SK-N-SH treated with all-trans-retinoic acid at 6 μM for 48 hours (cell line): ENCODE data around the gene GMCL1.

Source experiments
- ATAC-seq: fragments of 200-7000 bp; cut with Tn5 transposase; 3 replicates; pipeline ENCODE4 v1.9.1; 2020; ENCODE audit warnings: mild to moderate bottlenecking, moderate library complexity
- ARNTL ChIP-seq: fragments of 450-650 bp; formaldehyde crosslinking; IDR thresholded peaks from 2 replicates; pipeline ENCODE4 v1.5.0; 2020; ENCODE audit warnings: low read depth, mild to moderate bottlenecking, moderate library complexity, borderline replicate concordance
- BACH2 ChIP-seq: fragments of 250-450 bp; sonication (Bioruptor Pico); IDR thresholded peaks from 2 replicates; pipeline ENCODE4 v1.9.0; 2021; ENCODE audit warnings: mild to moderate bottlenecking, borderline replicate concordance
- CSDC2 ChIP-seq: fragments of 250-450 bp; sonication (Bioruptor Pico); IDR thresholded peaks from 2 replicates; pipeline ENCODE4 v1.5.0; 2020; ENCODE audit warnings: mild to moderate bottlenecking, moderate library complexity
- ESRRG ChIP-seq: fragments of 250-450 bp; sonication (Bioruptor Pico); IDR thresholded peaks from 2 replicates; pipeline ENCODE4 v1.6.1; 2021; ENCODE audit warnings: mild to moderate bottlenecking
- ISL1 ChIP-seq: fragments of 250-450 bp; sonication (Bioruptor Pico); IDR thresholded peaks from 2 replicates; pipeline ENCODE4 v2.1.2; 2022; ENCODE audit warnings: mild to moderate bottlenecking, moderate library complexity
- OSR1 ChIP-seq: fragments of 250-450 bp; sonication (Bioruptor Pico); IDR thresholded peaks from 2 replicates; pipeline ENCODE4 v1.8.0; 2022; ENCODE audit warnings: moderate library complexity, mild to moderate bottlenecking, inconsistent platforms
- PPARA ChIP-seq: fragments of 250-450 bp; sonication (Bioruptor Pico); IDR thresholded peaks from 2 replicates; pipeline ENCODE4 v1.5.0; 2020; ENCODE audit warnings: mild to moderate bottlenecking, borderline replicate concordance
- RARB ChIP-seq: fragments of 250-450 bp; sonication (Bioruptor Pico); IDR thresholded peaks from 2 replicates; pipeline ENCODE4 v1.8.0; 2021; ENCODE audit warnings: mild to moderate bottlenecking, moderate library complexity
- TCF4 ChIP-seq: fragments of 250-450 bp; sonication (Bioruptor Pico); IDR thresholded peaks from 2 replicates; pipeline ENCODE4 v1.8.0; 2021; ENCODE audit warnings: mild to moderate bottlenecking, moderate library complexity, borderline replicate concordance
- TOX ChIP-seq: fragments of 250-450 bp; sonication (Bioruptor Pico); IDR thresholded peaks from 2 replicates; pipeline ENCODE4 v1.8.0; 2021; ENCODE audit warnings: mild to moderate bottlenecking, moderate library complexity, borderline replicate concordance
- ZC3H10 ChIP-seq: fragments of 250-450 bp; sonication (Bioruptor Pico); IDR thresholded peaks from 2 replicates; pipeline ENCODE4 v1.5.1; 2021; ENCODE audit warnings: mild to moderate bottlenecking, moderate library complexity
- ZFP30 ChIP-seq: fragments of 450-650 bp; formaldehyde crosslinking; IDR thresholded peaks from 2 replicates; pipeline ENCODE4 v1.5.0; 2022; ENCODE audit warnings: mild to moderate bottlenecking, moderate library complexity
- ZNF70 ChIP-seq: fragments of 450-650 bp; formaldehyde crosslinking; IDR thresholded peaks from 2 replicates; pipeline ENCODE4 v1.5.0; 2020; ENCODE audit warnings: mild to moderate bottlenecking, moderate library complexity
- ZNF8 ChIP-seq: fragments of 450-650 bp; formaldehyde crosslinking; IDR thresholded peaks from 2 replicates; pipeline ENCODE4 v1.5.0; 2020; ENCODE audit warnings: mild to moderate bottlenecking, moderate library complexity
- TF ChIP-seq, protein P1 (sequence below): fragments of 250-450 bp; sonication (Bioruptor Pico); IDR thresholded peaks from 2 replicates; pipeline ENCODE4 v1.5.0; 2020; ENCODE audit warnings: mild to moderate bottlenecking, moderate library complexity
- TF ChIP-seq, protein P2 (sequence below): fragments of 250-450 bp; sonication (Bioruptor Pico); IDR thresholded peaks from 2 replicates; pipeline ENCODE4 v1.5.1; 2020; ENCODE audit warnings: low read depth, mild to moderate bottlenecking, moderate library complexity

GMCL1 gene

DNA sequence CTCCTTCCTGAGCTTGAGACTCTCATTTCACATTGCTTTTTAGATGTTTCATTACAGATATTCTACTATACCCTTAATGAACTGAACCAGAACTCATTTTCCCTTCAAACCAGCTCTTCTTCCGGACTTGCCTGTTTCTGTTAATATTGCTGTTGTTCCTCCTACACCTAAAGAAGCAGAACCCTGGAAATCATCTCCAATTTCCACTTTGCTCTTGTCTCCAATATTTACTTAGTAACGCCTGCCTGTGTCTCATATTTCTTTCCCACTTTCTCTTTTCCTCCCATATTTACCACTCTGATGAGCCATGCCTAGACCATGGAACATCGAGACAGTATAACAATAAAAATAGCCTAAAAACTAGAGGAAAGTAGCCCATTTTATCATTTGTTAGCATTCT is 17.9 kb upstream of the GMCL1 start (continued):
- TF ChIP-seq, protein P1, sequence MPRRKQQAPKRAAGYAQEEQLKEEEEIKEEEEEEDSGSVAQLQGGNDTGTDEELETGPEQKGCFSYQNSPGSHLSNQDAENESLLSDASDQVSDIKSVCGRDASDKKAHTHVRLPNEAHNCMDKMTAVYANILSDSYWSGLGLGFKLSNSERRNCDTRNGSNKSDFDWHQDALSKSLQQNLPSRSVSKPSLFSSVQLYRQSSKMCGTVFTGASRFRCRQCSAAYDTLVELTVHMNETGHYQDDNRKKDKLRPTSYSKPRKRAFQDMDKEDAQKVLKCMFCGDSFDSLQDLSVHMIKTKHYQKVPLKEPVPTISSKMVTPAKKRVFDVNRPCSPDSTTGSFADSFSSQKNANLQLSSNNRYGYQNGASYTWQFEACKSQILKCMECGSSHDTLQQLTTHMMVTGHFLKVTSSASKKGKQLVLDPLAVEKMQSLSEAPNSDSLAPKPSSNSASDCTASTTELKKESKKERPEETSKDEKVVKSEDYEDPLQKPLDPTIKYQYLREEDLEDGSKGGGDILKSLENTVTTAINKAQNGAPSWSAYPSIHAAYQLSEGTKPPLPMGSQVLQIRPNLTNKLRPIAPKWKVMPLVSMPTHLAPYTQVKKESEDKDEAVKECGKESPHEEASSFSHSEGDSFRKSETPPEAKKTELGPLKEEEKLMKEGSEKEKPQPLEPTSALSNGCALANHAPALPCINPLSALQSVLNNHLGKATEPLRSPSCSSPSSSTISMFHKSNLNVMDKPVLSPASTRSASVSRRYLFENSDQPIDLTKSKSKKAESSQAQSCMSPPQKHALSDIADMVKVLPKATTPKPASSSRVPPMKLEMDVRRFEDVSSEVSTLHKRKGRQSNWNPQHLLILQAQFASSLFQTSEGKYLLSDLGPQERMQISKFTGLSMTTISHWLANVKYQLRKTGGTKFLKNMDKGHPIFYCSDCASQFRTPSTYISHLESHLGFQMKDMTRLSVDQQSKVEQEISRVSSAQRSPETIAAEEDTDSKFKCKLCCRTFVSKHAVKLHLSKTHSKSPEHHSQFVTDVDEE (CRISPR knock-in tag): no peak
- TF ChIP-seq, protein P2, sequence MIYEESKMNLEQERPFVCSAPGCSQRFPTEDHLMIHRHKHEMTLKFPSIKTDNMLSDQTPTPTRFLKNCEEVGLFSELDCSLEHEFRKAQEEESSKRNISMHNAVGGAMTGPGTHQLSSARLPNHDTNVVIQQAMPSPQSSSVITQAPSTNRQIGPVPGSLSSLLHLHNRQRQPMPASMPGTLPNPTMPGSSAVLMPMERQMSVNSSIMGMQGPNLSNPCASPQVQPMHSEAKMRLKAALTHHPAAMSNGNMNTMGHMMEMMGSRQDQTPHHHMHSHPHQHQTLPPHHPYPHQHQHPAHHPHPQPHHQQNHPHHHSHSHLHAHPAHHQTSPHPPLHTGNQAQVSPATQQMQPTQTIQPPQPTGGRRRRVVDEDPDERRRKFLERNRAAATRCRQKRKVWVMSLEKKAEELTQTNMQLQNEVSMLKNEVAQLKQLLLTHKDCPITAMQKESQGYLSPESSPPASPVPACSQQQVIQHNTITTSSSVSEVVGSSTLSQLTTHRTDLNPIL: no peak
- no peak for TF ChIP-seq ESRRG
- TF ChIP-seq OSR1: no peak
- no peak for TF ChIP-seq ARNTL (CRISPR knock-in tag)

DNA sequence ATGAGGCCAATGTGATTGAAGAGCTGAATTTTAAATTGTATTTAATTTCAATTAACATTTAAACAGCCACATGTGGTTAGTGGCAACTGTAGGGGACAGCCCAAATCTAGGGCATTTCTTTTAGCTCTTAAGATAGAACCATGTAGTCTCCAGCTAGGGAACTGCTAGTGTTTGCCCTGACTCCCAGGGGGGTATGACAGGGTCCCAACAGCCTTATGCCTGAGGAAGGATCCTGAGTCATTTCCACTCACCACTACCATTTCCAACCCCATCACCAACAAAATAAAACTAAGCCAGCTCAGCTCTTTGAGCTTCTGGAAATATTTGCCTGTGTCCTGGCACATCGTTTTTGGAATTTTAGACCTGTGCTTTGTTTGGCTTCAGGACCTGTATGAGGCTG is 13.7 kb upstream of the GMCL1 start:
- no peak for ATAC-seq
- TF ChIP-seq, protein P1 (CRISPR knock-in tag): no peak
- TF ChIP-seq ZNF8 (CRISPR knock-in tag) (no peak), ARNTL (CRISPR knock-in tag) (no peak), TOX (CRISPR knock-in tag) (no peak), CSDC2 (CRISPR knock-in tag) (no peak), BACH2 (CRISPR knock-in tag) (no peak), ZC3H10 (CRISPR knock-in tag) (no peak), ISL1 (CRISPR knock-in tag) (no peak)
- TF ChIP-seq, all 23 proteins: peak for 0

DNA sequence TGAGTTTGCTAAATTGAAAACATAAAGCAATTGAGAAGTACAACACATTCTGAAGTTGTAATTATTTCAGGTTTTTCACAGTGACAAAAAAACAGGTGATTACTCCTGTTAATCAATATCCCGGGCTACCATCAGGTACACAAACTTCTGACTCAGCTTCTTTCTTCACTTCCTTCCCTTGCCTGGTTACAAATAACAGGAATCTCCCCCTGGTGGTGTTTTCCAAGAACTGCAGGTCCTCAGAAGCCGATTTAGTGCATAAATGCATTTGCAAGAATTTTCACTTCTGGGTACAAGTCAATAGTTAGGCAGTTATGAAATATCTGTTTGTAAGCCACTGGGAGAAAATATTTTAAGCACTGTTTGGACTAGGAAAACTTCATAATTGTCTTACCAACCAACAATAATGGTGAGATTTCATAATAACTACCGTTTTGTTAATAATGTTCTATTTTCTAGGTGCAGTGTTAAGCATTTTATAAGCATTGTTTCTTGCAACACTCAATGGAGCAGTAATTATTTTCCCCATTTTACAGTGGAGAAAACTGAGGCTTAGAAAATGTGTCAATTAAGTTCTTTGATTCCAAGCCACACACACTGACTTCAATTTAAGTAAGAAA is 12.4 kb upstream of the GMCL1 start:
- peak; percentile 78 for ATAC-seq
- TF ChIP-seq PPARA (CRISPR knock-in tag): no peak
- no peak for TF ChIP-seq ZC3H10 (CRISPR knock-in tag)
- TF ChIP-seq, protein P1 (CRISPR knock-in tag): no peak
- no peak for TF ChIP-seq ARNTL (CRISPR knock-in tag)
- TF ChIP-seq TOX (CRISPR knock-in tag): no peak

DNA sequence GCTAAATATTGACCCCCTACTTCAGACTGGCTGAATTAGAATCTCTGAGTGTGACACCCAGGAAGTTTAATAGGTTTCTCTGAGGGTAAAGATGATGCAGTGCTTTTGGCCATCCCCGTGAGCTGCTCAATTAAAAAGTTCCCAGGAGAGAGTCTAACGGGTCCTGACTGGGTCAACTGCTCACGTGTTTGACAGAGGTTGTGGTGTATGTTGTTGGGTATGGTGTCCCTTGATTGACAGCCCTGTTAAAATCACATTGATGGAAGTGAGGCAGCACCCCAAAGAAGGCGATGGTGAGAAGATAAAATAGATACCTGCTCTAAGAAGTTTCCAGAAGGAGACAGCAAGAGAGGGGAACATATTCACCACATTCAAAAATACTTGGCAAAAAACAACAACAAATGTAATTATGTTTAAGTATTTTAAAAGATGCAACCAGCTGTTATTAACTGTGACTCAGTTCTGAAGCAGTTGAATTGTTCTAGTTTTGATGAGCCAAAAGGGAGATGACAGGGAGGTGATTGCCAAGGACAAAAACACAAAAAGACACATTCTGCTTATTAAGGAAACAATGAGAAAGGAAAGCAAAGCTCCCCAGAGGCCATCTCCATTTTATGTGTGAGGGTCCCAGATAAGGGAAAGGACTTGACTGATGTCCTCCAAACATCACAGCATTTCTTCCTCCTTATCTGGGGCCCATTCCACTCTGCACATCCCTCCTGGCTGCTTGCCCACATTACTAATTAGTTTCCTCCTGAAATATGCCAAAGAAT is 11.5 kb upstream of the GMCL1 start:
- no peak for ATAC-seq
- TF ChIP-seq TCF4 (CRISPR knock-in tag) (no peak), ZFP30 (CRISPR knock-in tag) (no peak), RARB (CRISPR knock-in tag) (no peak), ZC3H10 (CRISPR knock-in tag) (no peak), CSDC2 (CRISPR knock-in tag) (no peak), TOX (CRISPR knock-in tag) (no peak), ZNF70 (CRISPR knock-in tag) (no peak), ESRRG (no peak)
- TF ChIP-seq, protein P1 (CRISPR knock-in tag): no peak
- TF ChIP-seq, protein P2: no peak
